HG02981 (cell line): ENCODE measurements around the gene KLF14.
"Not testable (repeated sequence)": the region's sequence is repeated elsewhere in the genome, so short reads cannot be mapped to it uniquely, and the experiment has no call there.

Experiments used
- ATAC-seq: cut with Tn5 transposase; IDR thresholded peaks from one replicate; pipeline ENCODE4 v1.9.1; 2021; ENCODE audit warnings: mild to moderate bottlenecking, moderate library complexity; ENCODE audit not compliant: unreplicated experiment

The KLF14 gene

GRCh38 chr7:130733931-130734814, at the start of gene KLF14:
Gene KLF14, minus strand, starts transcription at chr7:130734207. Its CDS starts 174 bp downstream, at chr7:130734033.
- ATAC-seq, result no peak

- ATAC-seq, result no peak
Measured at GRCh38 chr7:130781346-130781745, 47.3 kb upstream of the KLF14 start.

GRCh38 chr7:130777426-130777825, 43.4 kb upstream of the KLF14 start:
- ATAC-seq, result no peak

- not testable (repeated sequence) for ATAC-seq
Measured at GRCh38 chr7:130772456-130772855, 38.4 kb upstream of the KLF14 start.

- no peak for ATAC-seq
Measured at GRCh38 chr7:130768854-130769253, 34.8 kb upstream of the KLF14 start.

- not testable (repeated sequence) for ATAC-seq
Measured at GRCh38 chr7:130764569-130764968, 30.6 kb upstream of the KLF14 start.

GRCh38 chr7:130758429-130759056, 24.5 kb upstream of the KLF14 start:
- no peak for ATAC-seq

GRCh38 chr7:130756316-130756715, 22.3 kb upstream of the KLF14 start:
- ATAC-seq, result no peak

GRCh38 chr7:130752424-130752823, 18.4 kb upstream of the KLF14 start:
- no peak for ATAC-seq

- no peak for ATAC-seq
Measured at GRCh38 chr7:130750755-130751154, 16.7 kb upstream of the KLF14 start.

- ATAC-seq, result no peak
Measured at GRCh38 chr7:130748531-130749389, 14.8 kb upstream of the KLF14 start.

- ATAC-seq, result no peak
Measured at GRCh38 chr7:130741331-130741995, 7.5 kb upstream of the KLF14 start.

GRCh38 chr7:130740606-130741005, 6.6 kb upstream of the KLF14 start:
- no peak for ATAC-seq

GRCh38 chr7:130736298-130736900, 2.4 kb upstream of the KLF14 start:
- no peak for ATAC-seq

GRCh38 chr7:130734815-130735716, 1.1 kb upstream of the KLF14 start:
- no peak for ATAC-seq

- ATAC-seq, result no peak
Measured at GRCh38 chr7:130732980-130733930, 752 bp downstream of the KLF14 start.

- ATAC-seq, result no peak
Measured at GRCh38 chr7:130723784-130724183, 10.2 kb downstream of the KLF14 start.
